PFSK-1 (cell line): Measurements from ENCODE around the gene INTS14.

Experiments
- FOXP2 ChIP-seq: optimal IDR thresholded peaks from 2 replicates; pipeline ENCODE3; 2011; ENCODE audit warnings: borderline replicate concordance, control low read depth, inconsistent platforms; ENCODE audit not compliant: insufficient read depth; ENCODE audit errors: extremely low read length, extremely low read depth
- POLR2AphosphoS5 ChIP-seq: IDR thresholded peaks from 2 replicates; pipeline ENCODE4 v1.6.1; 2012; ENCODE audit warnings: low read depth, mild to moderate bottlenecking, control low read depth, low read length, moderate library complexity
- SIN3A ChIP-seq: IDR thresholded peaks from 2 replicates; pipeline ENCODE4 v1.6.1; 2012; ENCODE audit warnings: mild to moderate bottlenecking, low read length, moderate library complexity, borderline replicate concordance; ENCODE audit not compliant: insufficient read depth
- TAF1 ChIP-seq: IDR thresholded peaks from 2 replicates; pipeline ENCODE4 v1.6.1; 2012; ENCODE audit warnings: low read length, control low read depth, borderline replicate concordance; ENCODE audit not compliant: insufficient read depth
- TF ChIP-seq, protein P1 (sequence below), 2 experiments: IDR thresholded peaks; 2 replicates each; pipeline versions ENCODE4 v1.6.1 to v1.8.0; 2011 to 2012; ENCODE audit warnings: low read depth in 2 of 2, low read length in 2 of 2, control low read depth in 1 of 2, inconsistent platforms in 1 of 2, mild to moderate bottlenecking in 1 of 2, moderate library complexity in 1 of 2; ENCODE audit not compliant: insufficient read depth in 1 of 2

DNA sequence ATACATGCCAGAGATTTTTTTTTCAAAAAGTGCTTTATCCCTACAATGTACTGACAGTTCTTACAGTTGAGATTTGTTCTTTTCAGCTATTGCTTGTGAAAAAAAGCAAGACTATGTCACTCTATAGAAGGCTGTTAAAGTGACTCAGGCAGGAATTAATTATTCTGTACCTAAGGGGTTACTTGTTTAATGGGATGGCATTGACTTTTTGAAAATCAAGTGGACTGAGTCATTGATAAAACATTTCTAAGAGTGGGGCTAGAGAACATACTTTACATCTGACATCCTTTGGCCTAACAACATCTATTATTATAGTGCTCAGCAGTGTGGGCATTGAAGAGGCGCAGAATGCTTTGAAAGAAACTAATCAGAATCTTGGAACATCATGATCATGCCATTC, 34.3 kb downstream of the INTS14 start:
- TF ChIP-seq POLR2AphosphoS5 = no peak
- no peak for TF ChIP-seq SIN3A
- TF ChIP-seq TAF1 = no peak
- TF ChIP-seq, protein P1, sequence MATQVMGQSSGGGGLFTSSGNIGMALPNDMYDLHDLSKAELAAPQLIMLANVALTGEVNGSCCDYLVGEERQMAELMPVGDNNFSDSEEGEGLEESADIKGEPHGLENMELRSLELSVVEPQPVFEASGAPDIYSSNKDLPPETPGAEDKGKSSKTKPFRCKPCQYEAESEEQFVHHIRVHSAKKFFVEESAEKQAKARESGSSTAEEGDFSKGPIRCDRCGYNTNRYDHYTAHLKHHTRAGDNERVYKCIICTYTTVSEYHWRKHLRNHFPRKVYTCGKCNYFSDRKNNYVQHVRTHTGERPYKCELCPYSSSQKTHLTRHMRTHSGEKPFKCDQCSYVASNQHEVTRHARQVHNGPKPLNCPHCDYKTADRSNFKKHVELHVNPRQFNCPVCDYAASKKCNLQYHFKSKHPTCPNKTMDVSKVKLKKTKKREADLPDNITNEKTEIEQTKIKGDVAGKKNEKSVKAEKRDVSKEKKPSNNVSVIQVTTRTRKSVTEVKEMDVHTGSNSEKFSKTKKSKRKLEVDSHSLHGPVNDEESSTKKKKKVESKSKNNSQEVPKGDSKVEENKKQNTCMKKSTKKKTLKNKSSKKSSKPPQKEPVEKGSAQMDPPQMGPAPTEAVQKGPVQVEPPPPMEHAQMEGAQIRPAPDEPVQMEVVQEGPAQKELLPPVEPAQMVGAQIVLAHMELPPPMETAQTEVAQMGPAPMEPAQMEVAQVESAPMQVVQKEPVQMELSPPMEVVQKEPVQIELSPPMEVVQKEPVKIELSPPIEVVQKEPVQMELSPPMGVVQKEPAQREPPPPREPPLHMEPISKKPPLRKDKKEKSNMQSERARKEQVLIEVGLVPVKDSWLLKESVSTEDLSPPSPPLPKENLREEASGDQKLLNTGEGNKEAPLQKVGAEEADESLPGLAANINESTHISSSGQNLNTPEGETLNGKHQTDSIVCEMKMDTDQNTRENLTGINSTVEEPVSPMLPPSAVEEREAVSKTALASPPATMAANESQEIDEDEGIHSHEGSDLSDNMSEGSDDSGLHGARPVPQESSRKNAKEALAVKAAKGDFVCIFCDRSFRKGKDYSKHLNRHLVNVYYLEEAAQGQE (IDR thresholded peaks at IDR 0.05; ENCODE audit: insufficient read depth in 1 of 2, low read depth in 2 of 2, low read length in 2 of 2) = no peak
- no peak for TF ChIP-seq FOXP2
